Epidermal melanocyte (primary cell): Measurements from ENCODE around the gene ZNF595.
"Not testable (repeated sequence)": the region's sequence is repeated elsewhere in the genome, so short reads cannot be mapped to it uniquely, and the experiment has no call there.

Experiments used
- DNase-seq: peaks from one replicate; pipeline ENCODE4 v3.0.0; 2011; ENCODE audit warnings: low spot score; ENCODE audit not compliant: insufficient read length

The ZNF595 gene

DNA sequence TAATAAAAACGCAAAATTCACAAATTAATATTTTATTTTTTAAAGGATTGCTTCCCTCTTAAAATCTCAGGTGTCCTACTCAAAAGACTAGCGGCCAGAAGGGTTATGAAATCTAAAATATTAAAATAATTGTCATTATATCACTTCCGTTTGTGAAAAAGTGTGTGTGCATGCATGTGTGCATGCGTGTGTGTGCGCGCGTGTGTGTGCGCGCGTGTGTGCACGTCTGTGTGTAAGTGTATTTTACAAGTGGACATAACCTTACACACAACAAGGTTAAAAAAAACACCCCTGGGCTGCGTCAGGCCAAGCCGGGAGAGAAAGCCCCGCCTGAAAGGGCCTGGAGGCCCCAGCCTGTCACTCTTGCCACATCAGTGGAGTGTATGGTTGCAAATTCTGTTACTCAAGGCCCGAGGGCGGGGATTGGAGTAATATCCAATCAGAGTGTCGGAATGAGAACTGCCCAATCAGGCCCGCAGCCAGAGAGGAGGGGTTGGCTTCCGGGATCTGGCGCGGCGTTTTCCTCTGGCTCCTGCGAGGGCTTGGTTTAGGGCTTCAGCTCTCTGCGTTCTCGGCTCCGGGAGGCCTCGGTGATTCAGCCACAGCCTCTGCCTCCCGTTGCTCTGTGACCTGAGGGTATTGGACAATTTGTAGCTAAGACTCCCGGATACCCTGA is at the start of gene ZNF595:
Gene ZNF595, plus strand, starts transcription at position 518 of the 676 bp plus-strand sequence. CDS start 168 bp downstream, outside the sequence.
- not testable (repeated sequence) for DNase-seq

DNA sequence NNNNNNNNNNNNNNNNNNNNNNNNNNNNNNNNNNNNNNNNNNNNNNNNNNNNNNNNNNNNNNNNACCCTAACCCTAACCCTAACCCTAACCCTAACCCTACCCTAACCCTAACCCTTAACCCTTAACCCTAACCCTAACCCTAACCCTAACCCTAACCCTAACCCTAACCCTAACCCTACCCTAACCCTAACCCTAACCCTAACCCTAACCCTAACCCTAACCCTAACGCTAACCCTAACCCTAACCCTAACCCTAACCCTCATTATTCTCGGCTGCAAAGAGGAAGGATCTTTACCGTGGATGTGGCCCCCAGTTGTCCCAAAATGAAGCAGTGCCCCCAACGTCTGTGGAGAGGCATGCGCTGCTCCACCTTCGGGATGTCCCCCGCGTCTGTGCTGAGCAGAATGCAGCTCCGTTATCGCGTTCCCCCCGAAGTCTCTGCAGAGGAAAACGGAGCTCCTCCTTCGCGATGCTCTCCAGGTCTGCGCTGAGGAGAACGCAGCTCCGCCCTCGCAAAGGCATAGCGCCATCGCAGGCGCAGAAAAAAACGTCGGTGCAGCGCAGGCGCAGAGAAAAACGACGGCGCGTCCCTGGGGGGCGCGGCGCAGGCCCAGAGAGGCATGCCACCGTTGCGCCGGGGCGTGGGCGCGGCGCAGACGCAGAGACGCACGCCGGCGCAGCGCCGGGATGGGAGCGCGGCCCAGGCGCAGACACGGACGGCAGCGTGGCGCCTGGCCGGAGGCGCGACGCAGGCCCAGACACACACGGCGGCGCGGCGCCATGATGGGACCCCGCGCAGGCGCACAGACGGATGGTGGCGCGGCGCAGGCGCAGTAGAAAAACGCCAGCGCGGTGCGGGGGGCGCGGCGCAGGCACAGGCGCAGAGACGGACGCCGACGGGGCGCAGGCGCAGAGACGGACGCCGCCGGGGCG is 42.9 kb upstream of the ZNF595 start:
- DNase-seq: not testable (repeated sequence)

DNA sequence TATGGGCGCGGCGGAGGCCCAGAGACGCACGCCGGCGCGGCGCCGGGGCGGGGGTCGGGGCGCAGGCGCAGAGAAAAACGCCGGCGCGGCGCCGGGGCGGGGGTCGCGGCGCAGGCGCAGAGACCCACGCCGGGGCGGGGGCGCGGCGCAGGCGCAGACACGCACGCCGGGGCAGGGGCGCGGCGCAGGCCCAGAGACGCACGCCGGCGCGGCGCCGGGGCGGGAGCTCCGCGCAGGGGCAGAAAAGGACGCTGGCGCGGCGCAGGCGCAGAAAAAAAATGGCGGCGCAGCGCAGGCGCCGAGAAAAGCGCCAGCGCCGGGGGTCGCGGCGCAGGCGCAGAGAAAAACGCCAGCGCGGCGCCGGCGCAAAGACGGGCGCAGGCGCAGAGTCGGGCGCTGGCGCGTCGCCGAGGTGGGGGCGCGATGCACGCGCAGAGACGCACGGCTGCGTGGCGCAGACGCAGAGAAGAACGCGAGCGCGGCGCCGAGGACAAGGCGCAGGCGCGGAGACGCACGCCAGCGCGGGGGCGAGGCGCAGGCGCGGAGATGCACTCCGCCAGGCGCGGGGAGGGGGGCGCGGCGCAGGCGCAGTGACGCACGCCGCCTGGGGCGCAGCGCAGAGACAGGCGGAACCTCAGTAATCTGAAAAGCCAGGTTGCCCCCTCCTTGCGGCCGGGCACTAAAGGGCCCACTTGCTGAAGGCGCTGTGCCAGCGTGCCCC is 41.9 kb upstream of the ZNF595 start:
- not testable (repeated sequence) for DNase-seq

DNA sequence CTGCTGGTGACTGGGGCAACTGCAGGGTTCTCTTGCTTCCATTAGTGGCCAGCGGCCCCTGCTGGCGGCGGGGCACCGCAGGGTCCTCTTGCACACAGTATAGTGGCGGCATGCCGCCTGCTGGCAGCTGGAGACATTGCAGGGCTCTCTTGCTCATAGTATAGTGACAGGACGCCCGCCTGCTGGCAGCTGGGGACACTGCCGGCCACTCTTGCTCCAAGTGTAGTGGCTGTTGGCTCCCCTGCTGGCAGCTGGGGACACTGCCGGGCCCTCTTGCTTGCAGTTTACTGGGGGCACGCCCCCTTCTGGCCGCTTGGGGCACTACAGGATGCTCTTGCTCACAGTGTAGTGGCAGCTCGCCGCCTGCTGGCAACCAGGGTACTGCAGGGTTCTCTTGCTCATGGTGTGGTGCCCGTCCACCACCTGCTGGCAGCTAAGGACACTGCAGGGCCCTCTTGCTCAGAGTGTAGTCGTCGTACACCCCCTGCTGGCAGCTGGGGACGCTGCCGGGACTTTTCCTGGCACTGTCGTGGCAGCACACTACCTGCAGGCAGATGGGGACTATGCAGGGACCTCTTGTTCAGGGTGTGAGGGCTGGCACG is 41.2 kb upstream of the ZNF595 start:
- not testable (repeated sequence) for DNase-seq

DNA sequence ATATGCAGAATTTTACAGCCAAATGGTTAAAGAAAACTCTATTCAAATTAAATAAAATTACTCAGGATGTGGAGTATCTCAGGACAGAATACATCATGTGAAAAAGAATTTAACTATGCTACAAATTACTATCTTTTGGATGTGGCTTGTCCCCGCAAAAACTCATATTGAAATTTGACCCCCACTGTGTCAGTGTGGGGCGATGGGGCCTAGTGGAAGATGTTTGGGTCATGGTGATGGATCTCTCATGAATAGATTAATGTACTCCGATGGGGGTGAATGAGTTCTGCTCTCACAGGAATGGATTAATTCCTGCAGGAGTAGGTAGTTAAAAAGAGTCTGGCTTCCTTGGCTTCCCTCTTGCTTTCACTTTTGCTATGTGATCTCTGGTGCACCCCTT is 35.0 kb upstream of the ZNF595 start:
- DNase-seq: not testable (repeated sequence)

DNA sequence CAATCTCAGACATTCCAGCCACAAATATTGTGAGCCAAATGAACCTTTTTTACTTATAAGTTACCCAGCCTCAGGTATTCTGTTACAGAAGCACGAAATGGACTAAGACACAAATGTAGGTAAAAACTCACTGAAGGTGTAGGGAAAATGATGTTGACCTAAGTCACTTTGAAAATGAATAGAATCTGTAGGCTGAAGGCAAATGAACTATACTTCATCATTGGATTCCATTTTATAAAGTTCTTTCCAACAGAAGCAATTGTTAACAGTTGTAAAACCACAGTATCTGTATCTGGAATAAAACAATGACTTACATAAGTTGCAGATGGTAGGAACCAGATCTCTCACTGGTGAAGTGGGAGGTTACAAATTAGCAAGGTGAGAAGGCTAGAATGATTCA is 34.5 kb upstream of the ZNF595 start:
- DNase-seq: not testable (repeated sequence)

DNA sequence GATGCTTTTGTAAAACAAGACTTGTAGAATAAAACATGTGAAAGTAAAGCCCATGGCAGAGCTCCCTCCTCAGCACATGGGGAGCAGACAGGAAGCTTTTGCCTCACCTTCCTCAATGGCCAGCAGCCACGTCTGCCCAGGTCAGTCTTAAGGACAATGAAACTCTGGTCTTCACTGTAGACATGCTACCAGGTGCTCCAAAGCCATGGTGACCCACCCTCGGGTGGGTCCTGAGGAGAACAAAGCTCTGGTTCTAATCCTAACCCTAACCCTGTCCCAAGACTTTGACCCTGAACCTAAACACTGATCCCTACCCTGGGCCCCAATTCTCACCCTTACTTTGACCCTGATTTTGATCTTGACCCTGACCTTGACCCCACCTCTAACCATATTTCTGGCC is 30.2 kb upstream of the ZNF595 start:
- not testable (repeated sequence) for DNase-seq

DNA sequence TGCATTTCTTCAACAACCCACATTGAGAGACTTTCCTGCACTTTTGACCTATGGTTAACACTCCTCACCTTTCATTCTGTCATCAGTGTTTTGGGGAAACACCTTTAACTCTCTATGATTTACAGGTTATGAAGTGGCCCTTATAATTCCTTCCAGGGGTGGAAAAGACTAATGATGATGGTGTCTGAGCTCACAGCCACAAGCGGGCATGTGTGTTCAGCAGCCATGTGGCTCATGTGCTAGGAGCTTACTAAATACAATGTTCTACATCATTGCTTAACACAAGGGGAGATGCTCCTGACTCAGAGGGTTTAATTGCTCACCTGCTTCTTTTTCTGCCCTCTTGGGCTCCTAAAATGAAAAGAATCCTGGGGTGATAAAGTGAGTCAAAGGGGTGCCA is 28.8 kb upstream of the ZNF595 start:
- DNase-seq: not testable (repeated sequence)

DNA sequence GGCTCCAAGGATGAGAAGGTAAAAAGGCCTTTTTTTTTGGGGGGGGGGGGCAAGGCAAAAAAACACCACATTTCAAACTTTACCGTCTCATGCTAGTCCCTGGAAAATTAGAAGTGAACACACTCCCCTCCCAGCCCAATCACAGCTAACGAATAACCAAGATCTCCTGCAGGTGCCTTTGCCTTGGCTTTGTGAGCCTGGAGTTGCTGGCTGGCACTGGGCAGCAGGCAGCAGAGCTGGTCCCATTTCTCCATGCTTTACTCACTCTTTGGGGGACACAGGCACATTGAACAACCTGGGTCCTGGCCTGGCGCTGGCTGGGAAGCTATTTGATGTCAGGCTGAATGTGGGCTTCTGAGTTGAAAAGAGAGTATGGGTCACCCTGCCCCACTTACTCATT is 25.6 kb upstream of the ZNF595 start:
- DNase-seq: not testable (repeated sequence)

DNA sequence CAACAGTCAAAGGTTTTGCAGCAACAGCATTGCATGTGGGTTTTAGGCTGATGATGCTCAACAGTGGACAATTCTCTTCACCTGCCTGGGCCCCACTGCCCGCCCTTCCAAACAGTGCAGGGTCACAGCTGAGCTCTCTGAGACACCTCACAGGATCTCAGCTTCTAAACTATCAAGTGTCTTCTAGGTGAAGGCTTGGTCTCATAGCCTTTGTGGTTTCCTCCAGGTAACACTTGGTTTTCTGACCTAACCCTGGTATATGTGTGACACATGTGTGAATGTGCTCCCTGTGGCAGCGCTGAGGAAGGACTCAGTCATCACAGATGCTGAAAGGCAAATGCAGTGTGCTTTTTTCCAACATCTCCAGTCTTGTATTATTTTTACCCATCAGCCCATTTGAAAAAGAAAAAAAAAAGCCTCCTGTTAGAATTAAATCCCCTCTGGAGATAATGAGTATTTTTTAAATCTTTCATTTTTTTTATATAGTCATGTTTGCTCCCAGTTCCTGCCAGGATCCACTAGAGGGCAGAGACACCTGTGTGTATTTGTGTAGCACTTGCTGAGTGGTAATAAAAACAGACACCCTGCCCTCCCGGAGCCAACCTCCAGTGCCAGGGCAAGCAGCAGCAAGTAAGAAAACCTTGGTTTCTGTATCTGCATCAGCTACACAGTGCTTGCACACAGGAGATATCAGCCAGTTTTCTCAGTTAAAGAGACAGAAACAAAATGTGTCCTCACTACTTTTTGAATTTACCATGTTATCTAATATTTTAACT is 24.2 kb upstream of the ZNF595 start:
- not testable (repeated sequence) for DNase-seq

DNA sequence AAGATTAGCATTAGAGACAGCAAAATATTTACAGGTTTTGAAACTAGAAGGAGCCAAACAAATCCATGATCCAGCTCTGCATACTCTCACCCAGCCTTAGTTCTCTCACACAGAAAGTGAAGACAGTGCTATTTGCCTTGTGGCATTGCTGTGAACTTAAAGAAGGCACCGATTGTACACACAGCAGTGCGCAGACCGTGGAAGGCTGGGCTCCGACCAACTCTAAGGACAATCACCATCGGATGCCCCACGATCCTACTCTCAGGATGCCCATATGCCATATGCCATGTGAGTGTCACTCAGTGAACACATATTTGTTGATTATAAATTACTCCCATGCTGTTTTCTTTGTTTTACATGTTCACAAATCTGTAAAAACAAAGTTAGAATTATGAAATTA is 19.8 kb upstream of the ZNF595 start:
- DNase-seq: not testable (repeated sequence)

DNA sequence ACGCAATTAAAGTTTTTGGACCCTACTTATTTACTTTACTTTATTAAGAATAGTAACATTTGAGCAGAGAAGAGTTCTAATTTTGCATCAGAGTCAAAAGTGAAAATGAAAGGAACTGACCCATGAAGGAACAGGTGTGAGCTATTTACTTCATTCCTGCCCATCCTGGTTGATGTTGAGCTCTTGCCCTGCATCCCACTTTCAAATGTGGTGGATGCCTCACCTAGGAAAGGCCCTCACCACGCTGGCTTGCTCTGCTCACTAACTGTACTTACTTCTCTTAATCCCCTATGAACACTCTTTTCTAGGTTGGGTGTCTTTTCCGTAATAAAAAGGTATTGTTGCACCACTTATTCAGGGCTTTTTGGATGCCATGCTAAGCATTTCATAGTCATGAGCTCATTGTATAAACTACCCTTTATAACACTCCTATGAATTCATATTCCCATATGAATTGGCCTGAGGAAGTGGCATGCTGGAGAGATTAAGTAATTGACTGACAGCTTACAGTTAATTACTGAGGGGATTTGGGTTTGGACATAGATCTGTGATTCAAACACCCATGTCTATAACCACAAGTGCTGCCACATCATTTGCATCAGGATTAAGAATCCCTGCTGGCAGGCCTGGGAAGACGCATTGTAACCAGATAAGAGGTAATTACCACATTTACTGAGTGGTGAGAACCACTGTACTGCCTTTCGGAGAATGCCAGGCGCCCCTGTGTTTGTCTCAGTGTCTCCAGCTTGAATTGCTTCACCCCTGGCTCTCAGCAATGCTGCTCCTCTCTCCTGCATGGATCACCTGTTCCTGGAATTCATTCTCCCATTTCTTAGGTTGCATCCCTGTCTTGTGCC is 16.3 kb upstream of the ZNF595 start:
- not testable (repeated sequence) for DNase-seq

DNA sequence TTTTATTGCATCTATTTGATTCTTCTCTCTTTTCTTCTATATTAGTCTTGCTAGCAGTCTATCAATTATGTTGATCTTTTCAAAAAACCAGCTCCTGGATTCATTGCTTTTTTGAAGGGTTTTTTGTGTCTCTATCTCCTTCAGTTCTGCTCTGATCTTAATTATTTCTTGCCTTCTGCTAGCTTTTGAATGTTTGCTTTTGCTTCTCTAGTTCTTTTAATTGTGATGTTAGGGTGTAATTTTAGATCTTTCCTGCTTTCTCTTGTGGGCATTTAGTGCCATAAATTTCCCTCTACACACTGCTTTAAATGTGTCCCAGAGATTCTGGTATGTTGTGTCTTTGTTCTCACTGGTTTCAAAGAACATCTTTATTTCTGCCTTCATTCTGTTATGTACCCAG is 14.9 kb upstream of the ZNF595 start:
- DNase-seq: not testable (repeated sequence)

DNA sequence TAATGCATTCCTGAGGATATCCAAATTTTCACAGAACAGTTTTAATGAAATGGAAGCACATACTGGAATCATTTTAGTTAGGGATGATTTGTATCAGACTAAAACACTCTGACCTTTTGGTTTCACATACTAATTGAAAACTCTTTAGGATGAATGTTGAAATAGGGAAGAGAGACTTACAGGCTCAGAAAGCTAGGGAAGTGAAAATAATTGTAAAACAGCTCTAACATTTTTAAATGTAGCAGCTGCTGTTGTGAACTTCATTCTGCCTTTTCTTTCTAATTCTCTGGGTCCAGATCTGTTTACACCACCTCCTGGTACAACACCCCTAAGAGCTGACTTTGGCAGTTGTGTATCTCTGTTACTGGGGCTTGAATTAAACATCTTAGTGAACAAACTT is 9.7 kb upstream of the ZNF595 start:
- DNase-seq: not testable (repeated sequence)

DNA sequence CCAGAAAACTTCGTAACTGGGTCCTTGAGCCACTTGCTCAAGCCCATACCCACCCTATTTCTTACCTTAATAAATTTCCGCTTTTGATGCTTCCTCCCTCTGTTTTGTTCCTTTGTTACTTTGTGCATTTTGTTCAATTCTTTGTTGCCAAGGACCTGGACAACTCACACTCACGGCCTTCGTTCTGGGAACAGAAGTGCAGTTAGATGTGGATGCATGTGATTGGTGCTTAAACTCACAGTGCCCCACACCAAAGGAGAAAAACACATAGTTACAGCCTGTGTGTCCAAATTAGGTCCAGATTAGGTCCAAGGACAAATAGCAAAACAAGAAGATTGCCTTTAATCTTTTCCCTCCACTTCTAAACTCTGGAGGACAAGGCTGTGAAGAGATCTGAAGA is 1.9 kb upstream of the ZNF595 start:
- not testable (repeated sequence) for DNase-seq

DNA sequence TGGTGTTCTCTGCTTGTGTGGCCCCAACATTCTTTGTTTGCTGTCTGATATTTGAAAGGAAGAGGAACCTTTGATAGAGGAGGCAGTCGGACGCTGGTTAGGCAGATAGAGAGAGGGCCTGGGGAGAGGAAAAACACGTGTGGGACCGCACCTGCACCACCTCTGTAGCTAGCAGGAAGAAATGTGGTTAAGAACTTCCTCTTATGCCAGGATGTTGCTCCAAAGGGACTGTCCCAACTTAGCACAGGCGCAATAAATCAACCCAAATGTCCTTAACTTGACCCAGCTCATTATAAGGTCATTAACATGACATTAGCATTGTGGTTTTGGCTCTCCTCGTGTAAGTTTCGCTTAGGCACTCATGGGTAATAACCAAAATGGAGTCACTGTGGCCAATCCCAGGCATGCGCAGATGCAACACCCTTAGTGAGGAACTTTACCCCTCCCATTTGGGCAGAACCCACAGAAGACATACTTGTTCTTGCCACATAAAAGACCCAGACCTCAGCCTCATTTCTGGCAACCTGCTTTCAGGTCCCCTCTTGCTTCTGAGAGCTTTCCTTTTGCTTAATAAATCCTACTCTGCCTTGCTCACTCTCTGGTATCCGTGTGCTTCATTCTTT is 1.4 kb upstream of the ZNF595 start:
- not testable (repeated sequence) for DNase-seq

DNA sequence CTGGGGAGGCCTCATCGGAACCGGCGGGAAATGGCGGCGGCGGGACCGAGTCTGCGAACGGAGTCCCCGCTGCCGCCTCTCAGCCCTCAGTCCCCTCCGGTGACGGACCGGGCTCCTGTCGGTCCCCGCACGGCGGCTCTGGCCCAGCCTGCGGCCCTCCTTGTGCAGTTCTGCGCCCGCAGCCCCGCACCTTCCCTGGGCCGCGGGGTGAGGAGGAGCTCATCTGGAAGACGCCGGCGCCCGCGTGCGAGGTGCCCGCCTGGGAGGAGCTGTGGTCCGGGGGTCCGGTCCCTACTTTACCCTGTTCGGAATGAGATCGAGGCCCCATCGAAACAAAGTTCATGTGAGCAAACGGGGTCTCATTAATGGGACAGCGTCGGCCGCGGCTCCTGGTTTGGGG is 400 bp downstream of the ZNF595 start:
- not testable (repeated sequence) for DNase-seq

DNA sequence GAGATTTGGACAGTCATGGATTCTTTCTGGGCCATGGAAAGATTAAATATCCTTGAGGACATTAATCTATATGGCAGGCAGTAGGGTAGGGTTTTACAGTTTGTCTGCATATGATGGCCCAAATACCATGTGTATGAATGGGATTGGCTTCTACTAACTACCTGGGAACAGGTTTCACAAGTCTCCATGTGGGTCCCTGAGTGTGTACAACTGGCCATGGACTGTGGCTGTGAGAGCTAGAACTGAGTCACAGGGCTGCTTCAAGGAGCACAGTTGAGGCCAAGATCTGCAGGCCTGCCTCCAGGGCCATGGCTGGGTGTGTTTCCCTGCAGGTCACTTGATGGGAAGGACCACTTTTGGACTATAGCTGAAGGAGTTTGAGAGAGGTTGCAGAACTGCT is 11.6 kb downstream of the ZNF595 start:
- DNase-seq: not testable (repeated sequence)

DNA sequence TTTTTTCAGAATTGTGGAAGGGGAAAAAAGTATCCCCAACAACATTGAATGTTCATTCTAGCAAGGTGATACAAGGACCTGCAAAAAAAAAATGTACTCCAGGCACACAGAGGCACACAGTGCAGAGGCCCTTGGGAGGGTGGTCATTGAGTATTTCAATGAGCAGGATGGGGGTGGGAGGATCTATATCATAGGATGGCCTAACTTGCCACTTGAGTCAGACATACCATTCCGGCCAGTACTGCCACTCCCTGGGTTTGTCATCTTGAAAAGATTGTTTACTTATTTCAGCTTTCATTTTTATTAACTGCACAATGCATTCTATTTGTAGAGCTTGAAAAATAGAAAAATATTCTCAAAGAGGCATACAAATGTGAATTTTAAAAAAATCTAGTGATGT is 18.7 kb downstream of the ZNF595 start:
- DNase-seq: no peak
